Measurements from ENCODE around the gene WARS2.

Gene WARS2

GRCh38 chr1:119103764-119104163 is 36.7 kb downstream of the WARS2 start:
- H3K9ac ChIP-seq (ENCODE audit: low read depth, low read length) = no peak overlapping the region
- no peak overlapping the region for H3K4me3 ChIP-seq (ENCODE audit: low read depth, low read length)
- H3K27me3 ChIP-seq (ENCODE audit: control insufficient read depth, insufficient read depth, low read length) = no peaks in the 10 kb centered on the region
- H3K4me1 ChIP-seq (ENCODE audit: control insufficient read depth, insufficient read depth, low read length) = no peaks in the 10 kb centered on the region
- H3K9me3 ChIP-seq (ENCODE audit: control insufficient read depth, insufficient read depth, low read length) = no peaks in the 10 kb centered on the region
- no peaks in the 10 kb centered on the region for H3K36me3 ChIP-seq (ENCODE audit: control insufficient read depth, insufficient read depth, low read length)

GRCh38 chr1:119102051-119102450 is 38.4 kb downstream of the WARS2 start:
- Histone ChIP-seq H3K27me3 (ENCODE audit: control insufficient read depth, insufficient read depth, low read length) (no peaks in the 10 kb centered on the region), H3K4me1 (ENCODE audit: control insufficient read depth, insufficient read depth, low read length) (no peaks in the 10 kb centered on the region), H3K4me3 (ENCODE audit: low read depth, low read length) (no peak overlapping the region), H3K9ac (ENCODE audit: low read depth, low read length) (no peak overlapping the region), H3K36me3 (ENCODE audit: control insufficient read depth, insufficient read depth, low read length) (no peaks in the 10 kb centered on the region), H3K9me3 (ENCODE audit: control insufficient read depth, insufficient read depth, low read length) (no peaks in the 10 kb centered on the region)

GRCh38 chr1:119101563-119101962 is 38.9 kb downstream of the WARS2 start:
- no peak overlapping the region for H3K4me3 ChIP-seq (ENCODE audit: low read depth, low read length)

GRCh38 chr1:119099775-119100174 is 40.7 kb downstream of the WARS2 start:
- no peak overlapping the region for H3K9ac ChIP-seq (ENCODE audit: low read depth, low read length)
- no peaks in the 10 kb centered on the region for H3K27me3 ChIP-seq (ENCODE audit: control insufficient read depth, insufficient read depth, low read length)
- no peak overlapping the region for H3K4me3 ChIP-seq (ENCODE audit: low read depth, low read length)
- no peaks in the 10 kb centered on the region for H3K4me1 ChIP-seq (ENCODE audit: control insufficient read depth, insufficient read depth, low read length)
- no peaks in the 10 kb centered on the region for H3K36me3 ChIP-seq (ENCODE audit: control insufficient read depth, insufficient read depth, low read length)
- H3K9me3 ChIP-seq (ENCODE audit: control insufficient read depth, insufficient read depth, low read length) = no peaks in the 10 kb centered on the region

More at GRCh38 chr1:119101563-119101962, 38.9 kb downstream of the WARS2 start:
- no peaks in the 10 kb centered on the region for H3K4me1 ChIP-seq (ENCODE audit: control insufficient read depth, insufficient read depth, low read length)
- no peaks in the 10 kb centered on the region for H3K9me3 ChIP-seq (ENCODE audit: control insufficient read depth, insufficient read depth, low read length)
- H3K9ac ChIP-seq (ENCODE audit: low read depth, low read length) = no peak overlapping the region
- no peaks in the 10 kb centered on the region for H3K36me3 ChIP-seq (ENCODE audit: control insufficient read depth, insufficient read depth, low read length)
- H3K27me3 ChIP-seq (ENCODE audit: control insufficient read depth, insufficient read depth, low read length) = no peaks in the 10 kb centered on the region

- no peaks in the 10 kb centered on the region for H3K4me1 ChIP-seq (ENCODE audit: control insufficient read depth, insufficient read depth, low read length)
- no peaks in the 10 kb centered on the region for H3K36me3 ChIP-seq (ENCODE audit: control insufficient read depth, insufficient read depth, low read length)
- no peak overlapping the region for H3K4me3 ChIP-seq (ENCODE audit: low read depth, low read length)
- H3K27me3 ChIP-seq (ENCODE audit: control insufficient read depth, insufficient read depth, low read length) = no peaks in the 10 kb centered on the region
- H3K9ac ChIP-seq (ENCODE audit: low read depth, low read length) = no peak overlapping the region
- no peaks in the 10 kb centered on the region for H3K9me3 ChIP-seq (ENCODE audit: control insufficient read depth, insufficient read depth, low read length)
These were observed 43.1 kb downstream of the WARS2 start for GRCh38 chr1:119097380-119097779.

- H3K9me3 ChIP-seq (ENCODE audit: control insufficient read depth, insufficient read depth, low read length) = no peaks in the 10 kb centered on the region
- H3K4me1 ChIP-seq (ENCODE audit: control insufficient read depth, insufficient read depth, low read length) = no peaks in the 10 kb centered on the region
- H3K36me3 ChIP-seq (ENCODE audit: control insufficient read depth, insufficient read depth, low read length) = no peaks in the 10 kb centered on the region
- no peak overlapping the region for H3K4me3 ChIP-seq (ENCODE audit: low read depth, low read length)
- no peaks in the 10 kb centered on the region for H3K27me3 ChIP-seq (ENCODE audit: control insufficient read depth, insufficient read depth, low read length)
- no peak overlapping the region for H3K9ac ChIP-seq (ENCODE audit: low read depth, low read length)
These were observed 46.7 kb downstream of the WARS2 start for GRCh38 chr1:119093721-119094120.

GRCh38 chr1:119091618-119092017 is 48.8 kb downstream of the WARS2 start:
- Histone ChIP-seq H3K9ac (ENCODE audit: low read depth, low read length) (no peak overlapping the region), H3K36me3 (ENCODE audit: control insufficient read depth, insufficient read depth, low read length) (no peaks in the 10 kb centered on the region), H3K4me3 (ENCODE audit: low read depth, low read length) (no peak overlapping the region), H3K9me3 (ENCODE audit: control insufficient read depth, insufficient read depth, low read length) (no peaks in the 10 kb centered on the region), H3K27me3 (ENCODE audit: control insufficient read depth, insufficient read depth, low read length) (no peaks in the 10 kb centered on the region), H3K4me1 (ENCODE audit: control insufficient read depth, insufficient read depth, low read length) (no peaks in the 10 kb centered on the region)

- no peaks in the 10 kb centered on the region for H3K27me3 ChIP-seq (ENCODE audit: control insufficient read depth, insufficient read depth, low read length)
These were observed 50.2 kb downstream of the WARS2 start for GRCh38 chr1:119090250-119090649.

GRCh38 chr1:119086830-119087229 is 53.6 kb downstream of the WARS2 start:
- Histone ChIP-seq H3K27me3 (ENCODE audit: control insufficient read depth, insufficient read depth, low read length) (no peaks in the 10 kb centered on the region), H3K9ac (ENCODE audit: low read depth, low read length) (no peak overlapping the region), H3K4me1 (ENCODE audit: control insufficient read depth, insufficient read depth, low read length) (no peaks in the 10 kb centered on the region), H3K4me3 (ENCODE audit: low read depth, low read length) (no peak overlapping the region), H3K36me3 (ENCODE audit: control insufficient read depth, insufficient read depth, low read length) (no peaks in the 10 kb centered on the region), H3K9me3 (ENCODE audit: control insufficient read depth, insufficient read depth, low read length) (no peaks in the 10 kb centered on the region)

More at GRCh38 chr1:119090250-119090649, 50.2 kb downstream of the WARS2 start:
- no peaks in the 10 kb centered on the region for H3K36me3 ChIP-seq (ENCODE audit: control insufficient read depth, insufficient read depth, low read length)
- H3K9me3 ChIP-seq (ENCODE audit: control insufficient read depth, insufficient read depth, low read length) = no peaks in the 10 kb centered on the region
- H3K4me1 ChIP-seq (ENCODE audit: control insufficient read depth, insufficient read depth, low read length) = no peaks in the 10 kb centered on the region
- H3K9ac ChIP-seq (ENCODE audit: low read depth, low read length) = no peak overlapping the region
- no peak overlapping the region for H3K4me3 ChIP-seq (ENCODE audit: low read depth, low read length)

- Histone ChIP-seq H3K4me3 (ENCODE audit: low read depth, low read length) (no peak overlapping the region), H3K9me3 (ENCODE audit: control insufficient read depth, insufficient read depth, low read length) (no peaks in the 10 kb centered on the region), H3K36me3 (ENCODE audit: control insufficient read depth, insufficient read depth, low read length) (no peaks in the 10 kb centered on the region), H3K27me3 (ENCODE audit: control insufficient read depth, insufficient read depth, low read length) (no peaks in the 10 kb centered on the region), H3K4me1 (ENCODE audit: control insufficient read depth, insufficient read depth, low read length) (no peaks in the 10 kb centered on the region), H3K9ac (ENCODE audit: low read depth, low read length) (no peak overlapping the region)
These were observed 55.7 kb downstream of the WARS2 start for GRCh38 chr1:119084798-119085197.

- no peak overlapping the region for H3K4me3 ChIP-seq (ENCODE audit: low read depth, low read length)
- no peak overlapping the region for H3K9ac ChIP-seq (ENCODE audit: low read depth, low read length)
- H3K27me3 ChIP-seq (ENCODE audit: control insufficient read depth, insufficient read depth, low read length) = no peaks in the 10 kb centered on the region
- no peaks in the 10 kb centered on the region for H3K9me3 ChIP-seq (ENCODE audit: control insufficient read depth, insufficient read depth, low read length)
- no peaks in the 10 kb centered on the region for H3K36me3 ChIP-seq (ENCODE audit: control insufficient read depth, insufficient read depth, low read length)
- H3K4me1 ChIP-seq (ENCODE audit: control insufficient read depth, insufficient read depth, low read length) = no peaks in the 10 kb centered on the region
These were observed 56.5 kb downstream of the WARS2 start for GRCh38 chr1:119083980-119084379.

- Histone ChIP-seq H3K4me1 (ENCODE audit: control insufficient read depth, insufficient read depth, low read length) (no peaks in the 10 kb centered on the region), H3K4me3 (ENCODE audit: low read depth, low read length) (no peak overlapping the region), H3K27me3 (ENCODE audit: control insufficient read depth, insufficient read depth, low read length) (no peaks in the 10 kb centered on the region)
These were observed 57.0 kb downstream of the WARS2 start for GRCh38 chr1:119083479-119083878.

GRCh38 chr1:119081700-119082099 is 58.8 kb downstream of the WARS2 start:
- no peak overlapping the region for H3K9ac ChIP-seq (ENCODE audit: low read depth, low read length)
- H3K27me3 ChIP-seq (ENCODE audit: control insufficient read depth, insufficient read depth, low read length) = no peaks in the 10 kb centered on the region
- no peaks in the 10 kb centered on the region for H3K9me3 ChIP-seq (ENCODE audit: control insufficient read depth, insufficient read depth, low read length)
- H3K36me3 ChIP-seq (ENCODE audit: control insufficient read depth, insufficient read depth, low read length) = no peaks in the 10 kb centered on the region
- no peak overlapping the region for H3K4me3 ChIP-seq (ENCODE audit: low read depth, low read length)
- no peaks in the 10 kb centered on the region for H3K4me1 ChIP-seq (ENCODE audit: control insufficient read depth, insufficient read depth, low read length)

More at GRCh38 chr1:119083479-119083878, 57.0 kb downstream of the WARS2 start:
- Histone ChIP-seq H3K36me3 (ENCODE audit: control insufficient read depth, insufficient read depth, low read length) (no peaks in the 10 kb centered on the region), H3K9ac (ENCODE audit: low read depth, low read length) (no peak overlapping the region), H3K9me3 (ENCODE audit: control insufficient read depth, insufficient read depth, low read length) (no peaks in the 10 kb centered on the region)

Measured in iPS-15b (cell line).